Glutamatergic neuron (in vitro differentiated cells): Measurements from ENCODE around the gene SIRT5. TPM values are rescaled to one million over a fixed set of nuclear protein-coding genes. Genes with fewer than 3 reads are reported as not detected.

Experiments used
- DNase-seq: peaks from one replicate; pipeline ENCODE4 v3.0.0; 2022
- H3K27ac Mint-ChIP-seq: one replicate; pipeline ENCODE4 v1.8.0; 2020; ENCODE audit warnings: mild to moderate bottlenecking, mixed read lengths, inconsistent platforms; ENCODE audit not compliant: unreplicated experiment
- H3K27me3 Mint-ChIP-seq: one replicate; pipeline ENCODE4 v1.8.0; 2020; ENCODE audit warnings: mild to moderate bottlenecking, moderate library complexity, mixed read lengths, inconsistent platforms; ENCODE audit not compliant: unreplicated experiment
- H3K36me3 Mint-ChIP-seq: one replicate; pipeline ENCODE4 v1.8.0; 2020; ENCODE audit warnings: mild to moderate bottlenecking, mixed read lengths, inconsistent platforms; ENCODE audit not compliant: unreplicated experiment
- H3K4me1 Mint-ChIP-seq: one replicate; pipeline ENCODE4 v1.8.0; 2020; ENCODE audit warnings: mild to moderate bottlenecking, low read depth, mixed read lengths, inconsistent platforms; ENCODE audit not compliant: unreplicated experiment
- H3K4me3 Mint-ChIP-seq: one replicate; pipeline ENCODE4 v1.8.0; 2020; ENCODE audit warnings: mild to moderate bottlenecking, mixed read lengths, inconsistent platforms; ENCODE audit not compliant: unreplicated experiment
- H3K9me3 Mint-ChIP-seq: one replicate; pipeline ENCODE4 v1.8.0; 2020; ENCODE audit warnings: mild to moderate bottlenecking, moderate library complexity, mixed read lengths, inconsistent platforms; ENCODE audit not compliant: unreplicated experiment
- CTCF ChIP-seq: fragments of 200-600 bp; sonication (generic); IDR thresholded peaks from one replicate; pipeline ENCODE4 v1.5.0; 2021; ENCODE audit not compliant: partially characterized antibody, unreplicated experiment
- total RNA-seq: library from RNA; stranded (reverse); fragmentation: NEBNext Ultra II Directional; extraction: Animal tissue kit (Norgen Biotek cat#: 25700); gene quantifications from one replicate; pipeline ENCODE4 v1.2.1, GENCODE V29; 2021; ENCODE audit not compliant: unreplicated experiment

Gene SIRT5
- total RNA-seq, 1 donor from 2014 or later, result 4.9 TPM

GRCh38 chr6:13635948-13636658, 61.7 kb downstream of the SIRT5 start:
- no peaks in the 10 kb centered on the region for H3K9me3 Mint-ChIP-seq
- no peak overlapping the region for H3K27ac Mint-ChIP-seq
- H3K4me1 Mint-ChIP-seq, result no peaks in the 10 kb centered on the region
- no peak for DNase-seq
- peaks cover 1% of the 10 kb centered on the region for H3K27me3 Mint-ChIP-seq
- no peak for TF ChIP-seq CTCF
- H3K4me3 Mint-ChIP-seq, result no peak overlapping the region
- no peaks in the 10 kb centered on the region for H3K36me3 Mint-ChIP-seq

DNA sequence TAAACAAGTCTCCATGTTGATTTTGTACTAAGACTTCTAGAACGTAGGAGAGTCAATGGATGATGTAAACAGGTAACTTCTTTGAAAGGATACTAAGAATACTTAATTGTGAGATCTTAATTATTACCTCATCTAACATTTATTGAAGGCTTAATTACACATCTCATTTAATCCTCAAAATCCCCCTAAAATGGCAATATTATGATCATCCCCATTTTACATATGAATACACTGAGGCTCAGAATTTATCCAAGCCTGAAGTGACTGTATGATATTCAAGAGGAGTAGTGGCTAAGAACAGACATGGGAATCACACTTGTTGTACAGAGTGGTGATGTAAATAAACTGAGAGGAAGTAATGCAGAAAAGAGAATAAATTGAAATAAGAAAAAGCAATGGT, 63.6 kb downstream of the SIRT5 start:
- H3K27ac Mint-ChIP-seq, result no peak overlapping the region
- peaks cover 1% of the 10 kb centered on the region for H3K27me3 Mint-ChIP-seq
- H3K4me1 Mint-ChIP-seq, result no peaks in the 10 kb centered on the region
- no peak for DNase-seq
- H3K36me3 Mint-ChIP-seq, result no peaks in the 10 kb centered on the region
- no peaks in the 10 kb centered on the region for H3K9me3 Mint-ChIP-seq
- TF ChIP-seq CTCF, result no peak
- no peak overlapping the region for H3K4me3 Mint-ChIP-seq

GRCh38 chr6:13638626-13639025, 64.2 kb downstream of the SIRT5 start:
- H3K27ac Mint-ChIP-seq, result no peak overlapping the region
- H3K36me3 Mint-ChIP-seq, result no peaks in the 10 kb centered on the region
- no peak for DNase-seq
- H3K4me1 Mint-ChIP-seq, result no peaks in the 10 kb centered on the region
- TF ChIP-seq CTCF, result no peak
- H3K9me3 Mint-ChIP-seq, result no peaks in the 10 kb centered on the region
- peaks cover 1% of the 10 kb centered on the region for H3K27me3 Mint-ChIP-seq
- no peak overlapping the region for H3K4me3 Mint-ChIP-seq

DNA sequence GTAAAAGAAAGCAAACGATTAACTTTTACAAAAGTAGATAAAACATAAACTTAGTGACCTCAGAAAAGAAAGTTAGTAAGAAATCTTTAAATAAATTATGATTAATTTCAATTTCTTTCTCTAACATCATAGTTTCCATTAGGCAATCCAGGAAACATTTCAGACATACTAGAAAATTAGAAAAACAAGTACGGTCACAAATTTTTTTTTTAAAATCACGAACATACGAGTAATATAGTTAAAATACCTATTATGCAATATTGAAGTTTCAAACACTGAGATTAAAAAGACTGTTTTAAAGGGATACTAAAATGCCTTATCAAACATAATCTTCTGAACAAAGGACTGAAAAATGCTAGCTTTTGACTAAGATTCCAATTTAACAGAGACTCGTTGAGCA, 66.9 kb downstream of the SIRT5 start:
- H3K27ac Mint-ChIP-seq, result no peak overlapping the region
- peaks cover 1% of the 10 kb centered on the region for H3K27me3 Mint-ChIP-seq
- DNase-seq, result no peak
- no peaks in the 10 kb centered on the region for H3K36me3 Mint-ChIP-seq
- TF ChIP-seq CTCF, result no peak
- no peak overlapping the region for H3K4me3 Mint-ChIP-seq
- H3K9me3 Mint-ChIP-seq, result no peaks in the 10 kb centered on the region
- no peaks in the 10 kb centered on the region for H3K4me1 Mint-ChIP-seq

GRCh38 chr6:13643125-13643524, 68.7 kb downstream of the SIRT5 start:
- Mint-ChIP-seq H3K36me3 (no peaks in the 10 kb centered on the region), H3K27ac (no peak overlapping the region), H3K9me3 (no peaks in the 10 kb centered on the region), H3K27me3 (peaks cover 3% of the 10 kb centered on the region), H3K4me1 (no peaks in the 10 kb centered on the region), H3K4me3 (no peak overlapping the region)
- no peak for DNase-seq
- TF ChIP-seq CTCF, result no peak
